HUES64 (cell line): ENCODE measurements around the gene ELF1.

Experiments used
- H3K27ac ChIP-seq: 2 replicates; pipeline ENCODE4 v1.7.0; 2013; ENCODE audit warnings: low read depth, low read length, inconsistent platforms
- H3K27me3 ChIP-seq: 2 replicates; pipeline ENCODE4 v1.6.1; 2013; ENCODE audit warnings: mild to moderate bottlenecking, low read length; ENCODE audit not compliant: insufficient read depth
- H3K36me3 ChIP-seq: 2 replicates; pipeline ENCODE4 v1.6.1; 2013; ENCODE audit warnings: mild to moderate bottlenecking, low read length; ENCODE audit not compliant: insufficient read depth
- H3K4me1 ChIP-seq: 2 replicates; pipeline ENCODE4 v1.6.1; 2013; ENCODE audit warnings: mild to moderate bottlenecking, low read length, moderate library complexity; ENCODE audit not compliant: insufficient read depth
- H3K4me3 ChIP-seq: 2 replicates; pipeline ENCODE4 v1.5.1; 2013; ENCODE audit warnings: mild to moderate bottlenecking, low read length, moderate library complexity
- H3K9ac ChIP-seq: 2 replicates; pipeline ENCODE4 v1.6.1; 2013; ENCODE audit warnings: mild to moderate bottlenecking, low read depth, low read length
- H3K9me3 ChIP-seq: 2 replicates; pipeline ENCODE4 v1.6.1; 2013; ENCODE audit warnings: low read depth, low read length; ENCODE audit not compliant: insufficient read depth
- WGBS: fragments of 150-250, 120-280 bp; methylation state at CpG from one replicate; pipeline ENCODE4 v1.1.7; 2013; ENCODE audit warnings: missing lambda C conversion rate; 5-methylcytosine and 5-hydroxymethylcytosine counted together

Gene ELF1

GRCh38 chr13:40966298-40966697, 52.8 kb downstream of the ELF1 start:
- no peak overlapping the region for H3K9ac ChIP-seq
- H3K4me3 ChIP-seq: no peak overlapping the region
- no peak overlapping the region for H3K27ac ChIP-seq
- H3K27me3 ChIP-seq: no peaks in the 10 kb centered on the region
- no peaks in the 10 kb centered on the region for H3K9me3 ChIP-seq
- no peaks in the 10 kb centered on the region for H3K36me3 ChIP-seq
- H3K4me1 ChIP-seq: no peaks in the 10 kb centered on the region
- WGBS: 100% methylated on average over 2 of the region's 3 CpGs

GRCh38 chr13:40963927-40964326, 55.2 kb downstream of the ELF1 start:
- no peaks in the 10 kb centered on the region for H3K4me1 ChIP-seq
- no peaks in the 10 kb centered on the region for H3K36me3 ChIP-seq
- no peak overlapping the region for H3K27ac ChIP-seq
- H3K4me3 ChIP-seq: no peak overlapping the region
- H3K9me3 ChIP-seq: no peaks in the 10 kb centered on the region
- WGBS: 100% methylated on average over 1 of the region's 1 CpG
- no peaks in the 10 kb centered on the region for H3K27me3 ChIP-seq
- H3K9ac ChIP-seq: no peak overlapping the region

- no peak overlapping the region for H3K9ac ChIP-seq
- H3K27me3 ChIP-seq: no peaks in the 10 kb centered on the region
- H3K36me3 ChIP-seq: peaks cover 11% of the 10 kb centered on the region; the same call in 1 of the 2 replicates
- 92% methylated on average over 1 of the region's 1 CpG for WGBS
- no peaks in the 10 kb centered on the region for H3K4me1 ChIP-seq
- H3K4me3 ChIP-seq: no peak overlapping the region
- peaks cover 3% of the 10 kb centered on the region; the same call in 1 of the 2 replicates for H3K9me3 ChIP-seq
- no peak overlapping the region for H3K27ac ChIP-seq
Measured at GRCh38 chr13:40961826-40962225, 57.3 kb downstream of the ELF1 start.

GRCh38 chr13:40961214-40961613, 57.9 kb downstream of the ELF1 start:
- Histone ChIP-seq H3K27ac (no peak overlapping the region), H3K4me3 (no peak overlapping the region), H3K36me3 (peaks cover 11% of the 10 kb centered on the region; the same call in 1 of the 2 replicates), H3K27me3 (no peaks in the 10 kb centered on the region), H3K4me1 (no peaks in the 10 kb centered on the region), H3K9me3 (peaks cover 3% of the 10 kb centered on the region; the same call in 1 of the 2 replicates), H3K9ac (no peak overlapping the region)
- 94% methylated on average over 1 of the region's 3 CpGs for WGBS

GRCh38 chr13:40960716-40961115, 58.4 kb downstream of the ELF1 start:
- WGBS: 98% methylated on average over 3 of the region's 3 CpGs
- H3K4me1 ChIP-seq: no peaks in the 10 kb centered on the region

GRCh38 chr13:40958655-40959054, 60.5 kb downstream of the ELF1 start:
- H3K4me1 ChIP-seq: no peaks in the 10 kb centered on the region
- WGBS: 91% methylated on average over 5 of the region's 5 CpGs
- H3K9me3 ChIP-seq: peaks cover 3% of the 10 kb centered on the region; the same call in 1 of the 2 replicates
- no peak overlapping the region for H3K9ac ChIP-seq
- no peak overlapping the region for H3K27ac ChIP-seq
- no peaks in the 10 kb centered on the region for H3K27me3 ChIP-seq
- H3K36me3 ChIP-seq: peaks cover 11% of the 10 kb centered on the region; the same call in 1 of the 2 replicates
- H3K4me3 ChIP-seq: no peak overlapping the region

More at GRCh38 chr13:40960716-40961115, 58.4 kb downstream of the ELF1 start:
- Histone ChIP-seq H3K9ac (no peak overlapping the region), H3K9me3 (peaks cover 3% of the 10 kb centered on the region; the same call in 1 of the 2 replicates), H3K4me3 (no peak overlapping the region), H3K27me3 (no peaks in the 10 kb centered on the region), H3K36me3 (peaks cover 11% of the 10 kb centered on the region; the same call in 1 of the 2 replicates), H3K27ac (no peak overlapping the region)

- H3K9me3 ChIP-seq: no peaks in the 10 kb centered on the region
- no peak overlapping the region for H3K27ac ChIP-seq
- H3K36me3 ChIP-seq: peaks cover 20% of the 10 kb centered on the region; the same call in 1 of the 2 replicates
- no peak overlapping the region for H3K9ac ChIP-seq
- no peaks in the 10 kb centered on the region for H3K27me3 ChIP-seq
- 100% methylated on average over 1 of the region's 1 CpG for WGBS
- no peaks in the 10 kb centered on the region for H3K4me1 ChIP-seq
- no peak overlapping the region for H3K4me3 ChIP-seq
Measured at GRCh38 chr13:40946485-40946884, 72.6 kb downstream of the ELF1 start.

GRCh38 chr13:40943073-40943472, 76.0 kb downstream of the ELF1 start:
- Histone ChIP-seq H3K9me3 (no peaks in the 10 kb centered on the region), H3K4me3 (no peak overlapping the region), H3K27ac (no peak overlapping the region), H3K4me1 (no peaks in the 10 kb centered on the region), H3K9ac (no peak overlapping the region), H3K27me3 (no peaks in the 10 kb centered on the region), H3K36me3 (peaks cover 20% of the 10 kb centered on the region)

GRCh38 chr13:40941581-40941980, 77.5 kb downstream of the ELF1 start:
- Histone ChIP-seq H3K4me1 (no peaks in the 10 kb centered on the region), H3K9ac (no peak overlapping the region), H3K27me3 (no peaks in the 10 kb centered on the region), H3K9me3 (no peaks in the 10 kb centered on the region), H3K36me3 (peaks cover 20% of the 10 kb centered on the region), H3K4me3 (no peak overlapping the region), H3K27ac (no peak overlapping the region)
- 92% methylated on average over 5 of the region's 5 CpGs for WGBS

- Histone ChIP-seq H3K4me1 (no peaks in the 10 kb centered on the region), H3K36me3 (peaks cover 20% of the 10 kb centered on the region), H3K4me3 (no peak overlapping the region), H3K9me3 (no peaks in the 10 kb centered on the region), H3K27me3 (no peaks in the 10 kb centered on the region), H3K9ac (no peak overlapping the region), H3K27ac (no peak overlapping the region)
- 91% methylated on average over 5 of the region's 6 CpGs for WGBS
Measured at GRCh38 chr13:40940841-40941240, 78.3 kb downstream of the ELF1 start.

- no peak overlapping the region for H3K9ac ChIP-seq
- H3K4me1 ChIP-seq: peaks cover 8% of the 10 kb centered on the region; the same call in 1 of the 2 replicates
- H3K36me3 ChIP-seq: peaks cover 16% of the 10 kb centered on the region
- H3K9me3 ChIP-seq: no peaks in the 10 kb centered on the region
- 94% methylated on average over 4 of the region's 4 CpGs for WGBS
- no peak overlapping the region for H3K4me3 ChIP-seq
- H3K27ac ChIP-seq: no peak overlapping the region
- H3K27me3 ChIP-seq: no peaks in the 10 kb centered on the region
Measured at GRCh38 chr13:40933508-40934204, 85.5 kb downstream of the ELF1 start.
